DOHH2 (cell line): ENCODE data around the gene BASP1.

ENCODE experiments used
- CTCF ChIP-seq: fragments of 200-600 bp; sonication (generic); IDR thresholded peaks from one replicate; pipeline ENCODE4 v1.5.1; 2014; ENCODE audit warnings: antibody characterized with exemption, mild to moderate bottlenecking, low read depth, low read length; ENCODE audit not compliant: poor library complexity, severe bottlenecking
- EZH2phosphoT487 ChIP-seq: fragments of 200-600 bp; sonication (generic); IDR thresholded peaks from 2 replicates; pipeline ENCODE4 v1.6.1; 2017; ENCODE audit warnings: borderline replicate concordance, mild to moderate bottlenecking, antibody characterized with exemption, low read length, moderate library complexity, mixed read lengths

- TF ChIP-seq CTCF: no peak
- no peak for TF ChIP-seq EZH2phosphoT487
These were observed 25.2 kb upstream of the BASP1 start for GRCh38 chr5:17192191-17192590.
